ENCODE results near the gene MYF6.

DNA sequence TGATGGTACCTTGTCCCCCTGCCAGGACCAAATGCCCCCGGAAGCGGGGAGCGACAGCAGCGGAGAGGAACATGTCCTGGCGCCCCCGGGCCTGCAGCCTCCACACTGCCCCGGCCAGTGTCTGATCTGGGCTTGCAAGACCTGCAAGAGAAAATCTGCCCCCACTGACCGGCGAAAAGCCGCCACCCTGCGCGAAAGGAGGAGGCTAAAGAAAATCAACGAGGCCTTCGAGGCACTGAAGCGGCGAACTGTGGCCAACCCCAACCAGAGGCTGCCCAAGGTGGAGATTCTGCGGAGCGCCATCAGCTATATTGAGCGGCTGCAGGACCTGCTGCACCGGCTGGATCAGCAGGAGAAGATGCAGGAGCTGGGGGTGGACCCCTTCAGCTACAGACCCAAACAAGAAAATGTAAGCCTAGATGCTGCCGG lies 410 bp downstream of the MYF6 start:
- TF ChIP-seq POU6F1 (CRISPR knock-in tag; IDR thresholded peaks at IDR 0.05; ENCODE audit: borderline replicate concordance, low read depth) (no peak), ZFP3 (CRISPR knock-in tag; IDR thresholded peaks at IDR 0.05) (no peak), SNAI2 (CRISPR knock-in tag; IDR thresholded peaks at IDR 0.05) (no peak), ZFP30 (CRISPR knock-in tag; IDR thresholded peaks at IDR 0.05) (no peak), ESRRG (CRISPR knock-in tag; IDR thresholded peaks at IDR 0.05) (no peak), TSHZ2 (CRISPR knock-in tag; IDR thresholded peaks at IDR 0.05) (no peak), OSR1 (CRISPR knock-in tag; IDR thresholded peaks at IDR 0.05) (no peak), BACH2 (CRISPR knock-in tag; IDR thresholded peaks at IDR 0.05; ENCODE audit: borderline replicate concordance) (no peak), ZNF70 (CRISPR knock-in tag; IDR thresholded peaks at IDR 0.05) (no peak), ZNF565 (CRISPR knock-in tag; conservative IDR thresholded peaks at IDR 0.05; ENCODE audit: low read depth) (no peak), ARNTL (CRISPR knock-in tag; IDR thresholded peaks at IDR 0.05; ENCODE audit: borderline replicate concordance, low read depth) (no peak)
- TF ChIP-seq, protein P1, sequence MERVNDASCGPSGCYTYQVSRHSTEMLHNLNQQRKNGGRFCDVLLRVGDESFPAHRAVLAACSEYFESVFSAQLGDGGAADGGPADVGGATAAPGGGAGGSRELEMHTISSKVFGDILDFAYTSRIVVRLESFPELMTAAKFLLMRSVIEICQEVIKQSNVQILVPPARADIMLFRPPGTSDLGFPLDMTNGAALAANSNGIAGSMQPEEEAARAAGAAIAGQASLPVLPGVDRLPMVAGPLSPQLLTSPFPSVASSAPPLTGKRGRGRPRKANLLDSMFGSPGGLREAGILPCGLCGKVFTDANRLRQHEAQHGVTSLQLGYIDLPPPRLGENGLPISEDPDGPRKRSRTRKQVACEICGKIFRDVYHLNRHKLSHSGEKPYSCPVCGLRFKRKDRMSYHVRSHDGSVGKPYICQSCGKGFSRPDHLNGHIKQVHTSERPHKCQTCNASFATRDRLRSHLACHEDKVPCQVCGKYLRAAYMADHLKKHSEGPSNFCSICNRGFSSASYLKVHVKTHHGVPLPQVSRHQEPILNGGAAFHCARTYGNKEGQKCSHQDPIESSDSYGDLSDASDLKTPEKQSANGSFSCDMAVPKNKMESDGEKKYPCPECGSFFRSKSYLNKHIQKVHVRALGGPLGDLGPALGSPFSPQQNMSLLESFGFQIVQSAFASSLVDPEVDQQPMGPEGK (CRISPR knock-in tag; IDR thresholded peaks at IDR 0.05; ENCODE audit: borderline replicate concordance), result no peak
- TF ChIP-seq, protein P2, sequence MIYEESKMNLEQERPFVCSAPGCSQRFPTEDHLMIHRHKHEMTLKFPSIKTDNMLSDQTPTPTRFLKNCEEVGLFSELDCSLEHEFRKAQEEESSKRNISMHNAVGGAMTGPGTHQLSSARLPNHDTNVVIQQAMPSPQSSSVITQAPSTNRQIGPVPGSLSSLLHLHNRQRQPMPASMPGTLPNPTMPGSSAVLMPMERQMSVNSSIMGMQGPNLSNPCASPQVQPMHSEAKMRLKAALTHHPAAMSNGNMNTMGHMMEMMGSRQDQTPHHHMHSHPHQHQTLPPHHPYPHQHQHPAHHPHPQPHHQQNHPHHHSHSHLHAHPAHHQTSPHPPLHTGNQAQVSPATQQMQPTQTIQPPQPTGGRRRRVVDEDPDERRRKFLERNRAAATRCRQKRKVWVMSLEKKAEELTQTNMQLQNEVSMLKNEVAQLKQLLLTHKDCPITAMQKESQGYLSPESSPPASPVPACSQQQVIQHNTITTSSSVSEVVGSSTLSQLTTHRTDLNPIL (CRISPR knock-in tag; IDR thresholded peaks at IDR 0.05; ENCODE audit: low read depth), result no peak
